ENCODE measurements around the gene RANBP3.
"Not testable (repeated sequence)": the region's sequence is repeated elsewhere in the genome, so short reads cannot be mapped to it uniquely, and the experiment has no call there.

The RANBP3 gene

DNA sequence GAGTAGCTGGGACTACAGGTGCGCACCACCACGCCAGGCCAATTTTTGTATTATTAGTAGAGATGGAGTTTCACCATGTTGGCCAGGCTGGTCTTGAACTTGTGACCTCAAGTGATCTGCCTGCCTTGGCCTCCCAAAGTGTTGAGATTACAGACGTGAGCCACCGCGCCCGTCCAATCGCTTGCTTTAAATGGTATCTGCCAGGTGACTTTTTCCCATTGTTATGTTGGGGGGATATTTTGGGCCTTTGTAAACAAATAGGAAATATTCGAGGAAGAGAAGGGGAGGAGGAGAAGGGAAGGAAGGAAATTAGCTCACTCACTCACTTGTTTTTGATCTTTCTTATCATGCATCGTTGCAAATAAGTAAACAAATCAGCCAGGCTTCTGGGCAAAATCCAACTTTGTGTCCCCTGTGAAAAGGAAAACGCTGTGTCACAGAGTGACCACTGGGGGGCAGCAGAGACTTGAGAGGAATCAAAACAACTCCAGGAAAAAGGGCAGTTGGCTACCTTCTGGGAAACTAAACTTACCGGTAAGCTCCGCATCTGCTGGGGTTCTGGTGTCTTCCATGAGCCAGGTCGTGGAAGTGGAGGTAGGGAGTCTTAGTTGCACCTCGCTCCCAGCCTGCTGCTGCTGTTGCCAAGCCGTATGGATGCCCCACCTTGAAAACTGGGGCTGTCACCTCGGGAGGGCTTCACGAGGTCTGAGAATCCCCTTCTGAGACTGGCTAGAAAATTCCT lies 9.3 kb upstream of the RANBP3 start:
- peak; percentile 70 for DNase-seq (ENCODE audit: low read depth)

- DNase-seq (ENCODE audit: low read depth): not testable (repeated sequence)
Measured at GRCh38 chr19:5985837-5986236, 7.9 kb upstream of the RANBP3 start.

DNA sequence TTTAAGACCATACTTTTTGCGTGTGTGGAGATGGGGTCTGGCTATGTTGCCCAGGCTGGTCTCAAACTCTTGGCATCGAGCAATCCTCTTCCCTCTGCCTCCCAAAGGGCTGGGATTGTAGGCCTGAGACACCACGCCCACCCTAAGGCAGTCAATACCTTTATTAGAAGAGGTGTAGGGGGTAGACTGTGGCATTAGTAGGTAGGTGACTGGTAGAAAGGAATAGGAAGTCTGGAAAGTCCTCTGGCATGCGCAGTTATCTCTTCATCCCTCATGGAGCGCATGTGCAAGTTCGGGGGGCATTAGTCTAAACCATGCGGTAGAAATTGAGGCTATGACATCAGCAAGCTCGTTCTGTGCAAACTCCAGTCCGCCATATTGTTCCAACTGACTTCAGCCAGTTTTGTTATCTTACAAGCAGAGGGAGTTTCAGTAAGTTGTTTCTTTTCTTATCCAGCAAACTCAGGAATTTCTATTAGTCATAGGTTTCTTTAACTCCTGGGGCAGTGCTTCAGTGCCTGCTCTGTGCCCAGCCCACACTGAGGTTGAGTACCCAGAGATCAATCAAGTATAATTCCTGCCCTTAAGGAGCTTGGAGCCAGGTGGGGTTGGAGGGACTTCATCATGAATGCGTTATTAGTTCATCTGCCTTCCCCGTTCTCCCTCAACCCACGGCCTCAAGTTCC lies 7.3 kb upstream of the RANBP3 start:
- no peak for DNase-seq (ENCODE audit: low read depth)

GRCh38 chr19:5984600-5984999 lies 6.7 kb upstream of the RANBP3 start:
- no peak for DNase-seq (ENCODE audit: low read depth)

GRCh38 chr19:5983367-5983955 lies 5.5 kb upstream of the RANBP3 start:
- DNase-seq (ENCODE audit: low read depth): peak; percentile 38

GRCh38 chr19:5978606-5979552 lies 939 bp upstream of the RANBP3 start:
- no peak for DNase-seq (ENCODE audit: low read depth)

GRCh38 chr19:5977222-5977784 lies 637 bp downstream of the RANBP3 start:
- no peak for DNase-seq (ENCODE audit: low read depth)

- DNase-seq (ENCODE audit: low read depth): no peak
Measured at GRCh38 chr19:5976768-5977167, 1.2 kb downstream of the RANBP3 start.

DNA sequence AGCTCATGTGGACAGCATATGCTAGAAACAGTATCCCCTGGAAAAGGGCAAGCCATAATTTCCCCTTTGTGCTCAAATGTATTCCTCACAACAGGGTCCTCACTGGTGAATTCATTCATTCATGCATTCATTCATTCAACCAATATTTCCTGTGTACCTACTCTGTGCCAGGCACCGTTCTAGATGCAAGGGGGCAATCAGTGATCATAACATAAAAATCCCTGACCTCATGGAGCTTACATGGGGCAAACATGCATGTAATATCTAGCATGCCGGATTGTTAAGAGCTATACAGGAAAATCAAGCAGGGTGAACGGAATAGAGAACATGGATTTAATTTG lies 2.6 kb downstream of the RANBP3 start:
- DNase-seq (ENCODE audit: low read depth): no peak

DNA sequence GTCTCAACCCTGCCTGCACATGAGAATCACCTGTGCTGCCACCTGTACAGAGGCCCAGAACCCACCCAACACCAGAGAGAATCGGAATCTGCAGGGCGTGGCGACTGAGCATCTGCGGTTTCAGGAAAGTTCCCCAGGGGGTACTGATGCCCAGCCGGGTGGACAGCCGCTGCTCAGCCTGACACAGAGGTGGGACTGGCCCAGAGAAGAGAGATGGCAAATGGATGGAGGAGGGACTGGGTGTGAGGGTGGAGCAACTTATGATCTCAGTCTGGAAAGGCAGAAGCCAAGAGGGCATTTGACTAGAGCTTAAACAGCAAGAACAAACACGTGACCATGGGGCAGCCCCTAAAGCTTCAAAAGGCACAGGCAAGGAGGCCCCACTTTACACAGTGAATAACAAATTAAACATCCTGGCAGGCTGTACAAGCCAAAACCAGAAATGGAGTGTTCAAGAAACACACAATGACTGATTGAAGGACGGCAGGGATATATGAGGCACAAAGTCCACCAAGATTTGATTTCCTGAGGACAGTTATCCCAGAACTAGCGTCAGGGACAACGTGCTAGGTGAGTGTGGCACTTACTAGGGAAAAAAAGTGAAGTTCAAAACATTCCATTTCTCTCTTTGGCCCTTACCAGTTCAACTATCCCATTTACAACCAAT lies 3.1 kb downstream of the RANBP3 start:
- DNase-seq (ENCODE audit: low read depth): no peak

DNA sequence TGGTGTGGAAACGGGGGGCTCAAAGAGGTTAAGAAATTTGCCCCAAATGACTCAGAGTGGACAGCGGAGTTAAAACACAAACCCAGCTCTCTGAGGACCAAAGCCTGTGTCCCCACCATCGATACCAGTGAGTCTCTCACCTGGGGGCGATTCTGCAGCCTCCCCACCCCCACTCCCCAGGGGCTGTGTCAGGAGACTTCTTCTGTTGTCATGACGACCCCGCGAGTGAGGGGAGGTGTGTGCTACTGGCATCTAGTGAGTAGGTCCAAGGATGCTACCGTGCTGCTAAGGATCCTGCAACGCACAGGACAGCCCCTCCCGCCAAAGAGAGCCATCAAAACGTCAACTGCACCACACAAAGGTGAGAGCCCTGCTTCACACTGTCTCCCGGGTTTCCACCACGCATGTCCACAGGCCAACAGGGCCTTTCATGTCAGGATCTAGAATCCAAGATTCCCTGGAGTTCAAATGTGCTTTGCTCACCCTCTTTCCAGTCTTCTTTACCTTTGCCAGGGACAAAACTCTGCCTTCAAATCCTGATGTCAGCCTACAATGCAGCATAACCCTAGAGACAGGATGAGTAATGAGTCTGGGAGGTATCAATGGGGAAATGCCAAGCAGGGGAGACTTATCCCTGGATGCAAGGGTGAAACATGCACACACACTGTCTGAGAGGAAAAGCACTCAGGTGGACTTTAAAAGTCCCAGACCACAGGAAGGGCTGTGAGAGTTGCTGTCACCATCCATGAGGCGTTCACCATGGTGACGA lies 3.9 kb downstream of the RANBP3 start:
- no peak for DNase-seq (ENCODE audit: low read depth)

GRCh38 chr19:5973376-5973775 lies 4.6 kb downstream of the RANBP3 start:
- no peak for DNase-seq (ENCODE audit: low read depth)

GRCh38 chr19:5972355-5972731 lies 5.6 kb downstream of the RANBP3 start:
- no peak for DNase-seq (ENCODE audit: low read depth)

DNA sequence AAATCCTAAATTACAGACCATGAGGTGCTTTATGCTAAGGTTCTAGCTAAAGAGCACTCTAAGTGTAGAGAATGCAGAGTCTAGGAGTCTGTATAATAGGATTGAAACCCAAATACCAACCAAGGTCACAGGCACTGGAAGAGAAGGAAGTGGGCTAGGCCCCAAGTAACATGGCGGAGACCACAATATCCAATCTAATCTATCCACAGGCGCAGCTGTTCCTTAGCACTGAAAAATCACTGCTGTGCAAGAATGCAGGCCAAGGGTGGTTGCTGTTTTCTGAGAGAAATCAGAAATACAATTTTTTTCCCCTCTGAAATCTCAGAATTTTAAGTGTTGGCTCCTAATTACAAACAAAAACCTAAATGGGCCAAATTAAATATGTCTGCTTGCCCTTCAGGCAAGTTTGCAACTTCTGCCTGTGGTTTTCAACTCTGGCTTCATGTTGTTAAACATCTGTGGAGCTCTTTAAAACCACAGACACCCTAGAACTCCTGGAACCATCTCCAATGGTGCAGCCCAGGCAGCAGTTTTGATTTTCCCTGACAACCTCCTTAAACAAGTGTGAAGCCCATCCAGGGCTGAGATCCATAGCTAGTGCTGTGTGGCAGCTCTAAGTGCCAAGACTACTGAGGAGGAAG lies 6.1 kb downstream of the RANBP3 start:
- DNase-seq (ENCODE audit: low read depth): no peak

DNA sequence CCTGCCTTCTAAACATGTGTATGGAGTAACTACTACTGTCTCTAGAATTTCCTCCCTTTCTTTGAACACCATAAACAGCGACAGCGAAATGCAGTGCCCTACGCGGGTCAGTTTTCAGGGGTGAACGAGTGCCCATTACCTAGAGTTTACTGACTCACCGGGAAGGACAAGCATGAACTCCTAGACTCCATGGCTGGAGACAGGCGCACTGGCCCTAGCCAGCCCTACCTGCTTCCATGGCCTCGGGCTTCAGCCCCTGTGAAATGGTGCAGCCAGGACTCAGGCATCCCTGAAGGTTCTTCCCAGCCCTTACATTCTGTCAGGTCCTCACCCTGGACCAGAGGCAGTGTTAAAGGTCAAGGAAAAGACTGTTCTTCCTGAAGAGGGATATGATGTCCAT lies 8.5 kb downstream of the RANBP3 start:
- DNase-seq (ENCODE audit: low read depth): no peak

- no peak for DNase-seq (ENCODE audit: low read depth)
Measured at GRCh38 chr19:5968431-5969373, 9.2 kb downstream of the RANBP3 start.

DNA sequence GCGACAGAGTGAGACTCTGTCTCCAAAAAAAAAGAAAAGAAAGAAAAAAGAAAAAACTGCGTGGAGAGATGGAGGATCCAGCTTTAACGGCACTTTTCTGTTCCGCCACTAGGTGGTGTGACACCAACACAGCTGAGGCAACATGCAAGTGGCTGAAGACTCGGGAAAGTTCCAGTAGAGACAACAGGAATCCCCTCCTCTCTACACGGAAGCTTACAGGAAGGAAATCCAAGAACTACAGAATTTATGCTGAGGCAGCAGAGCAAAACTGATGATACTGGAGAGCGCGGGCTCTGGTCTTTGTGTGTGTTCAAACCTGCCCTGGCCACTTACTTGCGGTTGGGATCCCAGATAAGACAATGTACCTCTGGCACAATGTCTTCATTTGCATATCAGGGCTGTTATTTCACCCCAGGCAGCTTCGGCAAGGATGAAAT lies 9.9 kb downstream of the RANBP3 start:
- DNase-seq (ENCODE audit: low read depth): peak; percentile 76

GRCh38 chr19:5967571-5967970 lies 10.4 kb downstream of the RANBP3 start:
- no peak for DNase-seq (ENCODE audit: low read depth)

- no peak for DNase-seq (ENCODE audit: low read depth)
Measured at GRCh38 chr19:5966941-5967340, 11.0 kb downstream of the RANBP3 start.

All from fibroblast of gingiva (primary cell).